GM12878 (cell line): ENCODE data around the gene CCNY.

Experiments used
- CHD2 ChIP-seq: IDR thresholded peaks from 2 replicates; pipeline ENCODE4 v1.6.1; 2011; ENCODE audit warnings: low read depth, low read length, improper control_type of control experiment, borderline replicate concordance
- CTCF ChIP-seq, 3 experiments: IDR thresholded peaks in 2 of 3; conservative IDR thresholded peaks in 1 of 3; 2 replicates each; pipeline ENCODE4 v1.5.1; 2011; ENCODE audit warnings: low read depth in 3 of 3, low read length in 3 of 3, mild to moderate bottlenecking in 3 of 3, control low read depth in 2 of 3, moderate library complexity in 2 of 3, inconsistent platforms in 1 of 3, mixed read lengths in 1 of 3; ENCODE audit not compliant: control insufficient read depth in 2 of 3, insufficient read depth in 1 of 3; ENCODE audit errors: extremely low read depth in 1 of 3
- POLR2A ChIP-seq: IDR thresholded peaks from 2 replicates; pipeline ENCODE4 v1.6.1; 2011; ENCODE audit warnings: low read depth, mild to moderate bottlenecking, low read length
- POLR2AphosphoS5 ChIP-seq: IDR thresholded peaks from 2 replicates; pipeline ENCODE4 v1.6.1; 2011; ENCODE audit warnings: mild to moderate bottlenecking, low read length, inconsistent platforms
- RB1 ChIP-seq: fragments of 450-650 bp; formaldehyde crosslinking; IDR thresholded peaks from 2 replicates; pipeline ENCODE4 v1.6.1; 2017; ENCODE audit warnings: mild to moderate bottlenecking, borderline replicate concordance
- RCOR1 ChIP-seq: conservative IDR thresholded peaks from 2 replicates; pipeline ENCODE4 v1.6.1; 2012; ENCODE audit warnings: low read depth, low read length, improper control_type of control experiment
- SP1 ChIP-seq: IDR thresholded peaks from one replicate; pipeline ENCODE4 v1.6.1; 2011; ENCODE audit warnings: low read depth, low read length
- TCF7 ChIP-seq: IDR thresholded peaks from 2 replicates; pipeline ENCODE4 v1.6.1; 2014; ENCODE audit warnings: antibody characterized with exemption, borderline replicate concordance
- ZBTB40 ChIP-seq: fragments of 450-650 bp; IDR thresholded peaks from 2 replicates; pipeline ENCODE4 v1.6.1; 2016; ENCODE audit warnings: mild to moderate bottlenecking, moderate library complexity, borderline replicate concordance
- ZNF592 ChIP-seq: fragments of 450-650 bp; IDR thresholded peaks from 2 replicates; pipeline ENCODE4 v1.6.1; 2017; ENCODE audit warnings: mild to moderate bottlenecking, moderate library complexity

GRCh38 chr10:35579116-35579515 is 242.8 kb downstream of the CCNY start:
- no peak for TF ChIP-seq RB1
- no peak for TF ChIP-seq SP1
- TF ChIP-seq POLR2A = no peak
- no peak for TF ChIP-seq TCF7
- no peak for TF ChIP-seq CTCF (IDR thresholded peaks at IDR 0.05 in 2 of 3, conservative IDR thresholded peaks at IDR 0.05 in 1 of 3; ENCODE audit: control insufficient read depth in 2 of 3, extremely low read depth in 1 of 3, insufficient read depth in 1 of 3, low read depth in 3 of 3, low read length in 3 of 3)
- no peak for TF ChIP-seq ZBTB40
- no peak for TF ChIP-seq CHD2
- no peak for TF ChIP-seq POLR2AphosphoS5
- TF ChIP-seq RCOR1 = no peak
- TF ChIP-seq ZNF592 = no peak
